ENCODE measurements around the gene DGKZ.

Gene DGKZ

DNA sequence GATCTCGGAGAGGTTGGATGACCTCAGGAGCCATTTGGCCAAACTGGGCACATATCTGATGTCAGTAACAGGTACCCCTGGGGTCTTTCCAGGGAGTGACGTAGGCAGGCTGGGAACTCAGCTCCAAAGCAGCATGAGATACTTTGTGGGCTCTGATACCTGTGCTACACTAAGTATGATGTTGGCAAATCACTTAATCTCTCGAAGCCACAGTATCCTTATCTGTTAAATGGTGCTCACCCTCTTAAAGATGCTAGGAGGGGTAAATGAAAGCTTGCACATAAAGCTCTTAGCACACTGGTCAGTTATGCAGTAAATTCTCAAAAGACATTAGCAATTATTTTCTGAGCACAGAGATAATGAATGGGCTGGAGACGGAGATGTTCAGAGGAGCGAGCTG lies 17.1 kb upstream of the DGKZ start:
- DNase-seq = no peak

DNA sequence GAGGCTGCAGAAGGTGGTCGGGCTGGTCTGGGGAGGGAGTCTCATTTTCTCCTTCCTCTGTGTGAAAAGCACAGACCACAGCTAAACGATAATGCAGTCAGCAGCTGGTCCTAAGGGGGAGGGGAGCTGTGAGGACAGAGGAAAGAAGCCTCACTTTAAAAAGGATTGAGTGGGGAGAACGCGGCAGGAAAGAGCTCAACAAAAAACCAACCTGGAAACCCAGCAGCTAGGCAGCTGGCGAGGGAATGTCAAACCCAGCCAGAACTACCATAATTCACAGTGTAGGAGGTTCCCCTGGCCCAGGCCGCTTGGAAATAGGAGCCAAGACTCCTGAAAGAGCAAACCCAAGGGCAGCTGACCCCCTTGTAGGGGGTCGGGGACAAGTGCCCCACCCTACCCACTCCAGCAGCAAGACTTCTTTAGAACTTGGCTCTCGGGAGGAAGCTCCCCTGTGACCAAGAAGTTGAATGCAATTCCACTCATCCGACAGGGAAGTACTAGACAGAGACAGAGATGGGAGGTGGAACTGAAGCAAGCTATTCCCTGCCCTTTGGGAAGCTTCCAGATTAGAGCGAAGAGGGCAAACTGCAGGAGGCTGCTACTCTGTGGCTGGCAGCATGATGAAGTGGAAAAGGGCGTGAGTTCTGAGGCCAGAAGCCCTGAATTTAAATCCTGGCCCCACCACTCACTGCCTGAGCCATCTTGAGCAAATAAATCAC lies 16.5 kb upstream of the DGKZ start:
- DNase-seq = no peak

DNA sequence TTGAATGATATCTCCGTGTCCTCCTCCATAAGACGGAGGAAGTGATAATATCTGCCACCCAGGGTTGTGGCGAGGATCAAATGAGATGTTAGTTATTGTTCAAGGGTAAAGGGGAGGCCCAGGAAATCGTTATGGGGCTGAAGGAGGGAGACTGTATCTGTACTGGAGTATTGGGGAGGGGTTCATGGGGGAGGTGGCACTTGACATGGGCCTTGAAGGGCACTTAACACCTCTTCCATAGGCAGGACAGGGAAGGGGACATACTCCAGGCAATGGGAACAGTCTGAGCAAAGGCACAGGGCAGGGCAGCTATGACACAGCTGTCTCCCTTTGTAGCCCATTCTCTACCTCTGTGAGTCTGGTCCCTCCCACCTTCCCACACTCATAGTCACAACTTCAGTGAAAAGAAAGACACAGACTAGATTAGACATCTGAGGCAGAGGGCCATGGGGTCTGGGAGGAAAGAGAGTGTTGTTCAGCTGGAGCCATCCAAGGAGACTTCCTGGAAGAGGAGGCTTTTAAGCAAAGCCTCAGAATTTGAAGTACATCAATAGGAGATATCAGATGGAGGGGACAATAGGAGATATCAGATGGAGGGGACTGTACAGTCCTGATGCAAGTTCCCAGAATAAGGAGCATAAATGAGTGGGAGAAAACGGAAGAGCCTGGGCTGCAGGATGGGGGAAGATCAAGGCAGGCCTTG lies 15.8 kb upstream of the DGKZ start:
- peak; percentile 26 for DNase-seq

DNA sequence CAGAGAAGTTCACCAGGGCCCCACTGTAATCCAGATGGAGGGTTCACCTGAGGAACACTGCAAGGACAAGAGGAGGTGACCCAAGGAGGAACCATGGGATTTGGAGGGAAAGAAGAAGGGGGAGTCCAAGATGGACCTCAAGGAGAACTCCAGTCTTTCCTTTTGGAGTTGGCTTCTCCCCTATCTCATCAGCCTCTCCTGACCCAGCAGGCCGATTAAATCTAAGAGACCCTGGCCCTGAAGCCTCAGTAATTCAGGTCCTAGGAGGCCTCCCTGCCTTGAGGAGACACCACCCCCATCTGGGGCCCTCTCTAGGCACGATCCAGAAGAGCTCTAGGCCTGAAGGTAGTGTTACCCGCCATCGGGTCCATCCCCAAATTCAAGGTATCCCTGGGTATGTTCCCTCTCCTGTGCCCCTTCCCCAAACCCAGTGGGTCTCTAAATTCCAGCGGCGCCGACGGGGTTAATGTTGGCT lies 15.1 kb upstream of the DGKZ start:
- no peak for DNase-seq

DNA sequence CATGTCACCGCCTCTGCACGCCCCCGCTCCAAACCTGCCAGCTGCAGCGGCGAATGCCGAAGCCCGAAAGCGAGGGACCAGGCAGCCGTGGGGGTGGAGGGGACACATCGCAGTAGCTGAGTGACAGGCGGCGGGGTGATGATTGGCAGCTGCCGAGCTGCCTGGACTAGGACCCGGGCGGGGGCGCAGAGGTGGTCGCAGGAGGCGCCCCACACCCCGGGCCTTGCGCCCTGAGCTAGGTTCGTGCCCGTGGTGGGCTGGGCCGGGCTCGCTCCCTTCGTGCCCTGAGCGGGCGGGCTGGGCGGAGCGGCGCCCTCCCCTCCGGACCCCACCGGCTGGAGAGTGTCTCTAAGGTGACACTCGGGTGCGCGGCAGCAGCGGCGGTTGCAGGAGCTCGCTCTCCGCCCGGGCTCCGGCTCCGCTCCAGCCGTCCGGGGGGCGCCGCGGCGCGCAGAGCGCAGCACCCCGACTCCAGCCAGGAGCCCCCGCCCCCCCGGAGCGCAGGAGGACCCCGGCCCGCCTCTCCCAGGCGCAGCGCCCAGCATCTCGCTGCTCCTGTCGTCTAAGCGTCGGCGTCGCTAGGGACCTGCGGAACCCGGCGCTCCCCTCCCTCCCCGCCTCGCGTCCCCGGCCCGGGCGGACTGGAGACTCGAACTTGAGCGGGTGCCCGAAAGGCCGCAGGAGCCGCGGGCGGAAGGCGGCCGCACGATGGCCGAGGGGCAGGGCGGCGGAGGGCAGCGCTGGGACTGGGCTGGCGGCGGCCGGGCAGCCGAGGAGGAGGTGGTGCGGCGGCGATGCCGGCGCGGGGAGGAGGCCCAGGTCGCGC lies 14.5 kb upstream of the DGKZ start:
- no peak for DNase-seq

DNA sequence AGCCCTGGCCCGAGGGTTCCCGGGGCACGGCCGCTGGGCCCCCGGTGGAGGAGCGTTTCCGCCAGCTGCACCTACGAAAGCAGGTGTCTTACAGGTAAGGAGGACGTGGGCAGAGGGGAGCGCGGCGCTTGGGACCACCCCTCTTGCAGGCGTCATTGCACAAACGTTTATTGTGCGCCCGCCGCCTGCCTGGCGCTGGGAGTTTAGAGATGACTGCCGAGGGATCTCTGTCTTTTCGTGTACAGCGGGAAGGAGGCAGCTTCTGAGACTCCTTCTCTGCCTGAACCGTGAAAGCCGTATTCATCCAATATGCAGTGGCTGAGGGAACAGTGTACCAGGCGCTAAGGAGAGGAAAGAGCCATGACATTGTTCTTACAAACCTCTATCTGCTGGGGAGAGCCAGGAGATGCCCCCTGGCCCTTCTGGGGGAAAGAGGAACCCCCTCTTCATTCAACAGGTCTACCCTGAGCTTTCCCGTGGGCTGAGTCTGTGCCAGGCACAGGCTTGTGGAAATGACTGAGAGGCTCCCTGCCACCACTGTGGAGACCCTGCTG lies 13.8 kb upstream of the DGKZ start:
- no peak for DNase-seq

DNA sequence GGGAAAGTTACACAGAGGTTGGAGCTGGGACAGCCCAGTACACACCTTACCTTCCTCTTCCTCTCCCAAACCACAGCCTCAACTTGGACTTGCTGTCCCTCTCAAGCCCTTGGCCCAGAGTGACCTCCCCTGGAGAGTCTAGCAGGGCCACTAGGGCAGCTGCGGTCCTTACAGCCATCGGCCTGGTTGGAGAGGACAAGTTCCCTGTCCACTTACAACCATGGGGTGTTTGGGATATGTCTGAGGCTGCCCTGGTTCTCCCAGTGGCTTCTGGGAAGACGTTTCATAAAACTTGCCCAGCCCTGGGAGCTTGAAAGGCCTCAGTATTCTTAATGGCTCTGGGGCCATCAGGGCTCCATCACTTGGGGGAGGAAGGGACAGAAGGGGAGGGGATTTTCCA lies 13.1 kb upstream of the DGKZ start:
- no peak for DNase-seq

DNA sequence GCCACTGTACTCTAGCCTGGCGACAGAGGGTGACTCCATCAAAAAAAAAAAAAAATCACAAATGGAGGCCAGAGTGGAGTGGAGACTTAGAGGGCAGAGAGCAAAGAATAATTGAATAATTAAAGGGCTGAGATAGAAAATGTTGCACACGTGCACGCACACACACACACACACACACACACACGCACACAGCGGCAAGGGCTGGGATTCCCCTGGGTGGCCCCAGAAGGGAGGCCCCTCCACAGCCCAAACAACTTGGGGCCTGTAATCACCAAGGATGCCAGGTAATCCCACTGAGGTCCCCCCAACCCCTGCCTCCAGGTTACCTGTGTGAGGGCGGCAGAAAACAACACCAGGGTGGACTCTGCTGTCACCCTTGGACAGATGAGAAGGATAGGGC lies 12.0 kb upstream of the DGKZ start:
- DNase-seq = no peak

DNA sequence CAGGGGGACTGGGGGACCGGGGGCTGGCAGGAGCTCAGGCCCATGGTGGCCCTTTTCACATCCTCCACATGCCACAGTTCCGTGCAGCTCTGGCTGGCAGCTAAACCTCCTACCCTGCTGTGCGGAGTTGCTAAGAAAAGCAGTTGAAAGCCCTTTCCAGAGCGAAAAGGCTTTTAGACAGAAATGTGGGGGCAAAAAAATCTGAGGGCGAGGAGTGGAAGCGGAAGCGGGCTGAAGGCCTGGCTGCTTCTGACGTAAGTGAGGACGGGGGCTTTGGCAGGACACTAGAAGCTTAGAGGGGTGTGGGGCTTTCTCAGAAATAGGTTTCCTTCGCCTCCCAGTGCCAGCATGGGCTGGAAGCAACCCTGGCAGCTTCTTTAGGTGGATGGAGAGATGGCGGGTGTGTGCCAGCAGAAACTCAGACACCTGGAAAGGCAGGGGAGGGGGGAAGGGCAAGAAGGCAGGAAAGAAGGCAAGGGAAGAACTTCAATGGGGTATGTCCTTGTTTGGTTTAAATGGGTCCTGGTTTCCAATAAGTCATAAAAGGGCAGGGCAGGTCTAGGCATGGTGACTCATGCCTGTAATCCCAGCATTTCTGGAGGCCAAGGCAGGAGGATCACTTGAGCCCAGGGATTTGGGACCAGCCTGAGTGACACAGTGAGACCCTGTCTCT lies 11.2 kb upstream of the DGKZ start:
- no peak for DNase-seq

DNA sequence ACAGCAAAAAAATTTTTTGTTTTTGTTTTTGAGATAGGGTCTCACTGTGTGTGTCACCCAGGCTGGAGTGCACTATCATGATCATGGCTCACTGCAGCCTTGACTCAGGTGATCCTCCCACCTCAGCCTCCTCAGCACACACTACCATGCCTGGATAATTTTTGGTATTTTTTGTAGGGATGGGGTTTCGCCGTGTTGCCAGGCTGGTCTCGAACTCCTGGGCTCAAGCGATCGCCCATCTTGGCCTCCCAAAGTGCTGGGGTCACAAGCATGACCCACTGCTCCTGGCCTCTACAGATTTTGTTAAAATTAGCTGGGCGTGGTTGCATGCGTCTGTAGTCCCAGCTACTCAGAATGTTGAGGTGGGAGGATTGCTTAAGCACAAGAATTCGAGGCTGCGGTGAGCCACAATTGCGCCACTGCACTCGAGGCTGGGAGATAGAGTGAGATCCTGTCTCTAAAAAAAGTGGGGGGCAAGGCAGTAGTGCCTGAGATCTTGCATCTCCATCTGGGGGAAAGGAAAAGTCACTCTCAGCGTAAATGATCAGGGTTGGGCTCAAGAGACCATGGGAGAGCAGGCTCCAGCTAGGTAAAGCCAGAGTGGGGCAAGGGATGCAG lies 10.6 kb upstream of the DGKZ start:
- DNase-seq = no peak

DNA sequence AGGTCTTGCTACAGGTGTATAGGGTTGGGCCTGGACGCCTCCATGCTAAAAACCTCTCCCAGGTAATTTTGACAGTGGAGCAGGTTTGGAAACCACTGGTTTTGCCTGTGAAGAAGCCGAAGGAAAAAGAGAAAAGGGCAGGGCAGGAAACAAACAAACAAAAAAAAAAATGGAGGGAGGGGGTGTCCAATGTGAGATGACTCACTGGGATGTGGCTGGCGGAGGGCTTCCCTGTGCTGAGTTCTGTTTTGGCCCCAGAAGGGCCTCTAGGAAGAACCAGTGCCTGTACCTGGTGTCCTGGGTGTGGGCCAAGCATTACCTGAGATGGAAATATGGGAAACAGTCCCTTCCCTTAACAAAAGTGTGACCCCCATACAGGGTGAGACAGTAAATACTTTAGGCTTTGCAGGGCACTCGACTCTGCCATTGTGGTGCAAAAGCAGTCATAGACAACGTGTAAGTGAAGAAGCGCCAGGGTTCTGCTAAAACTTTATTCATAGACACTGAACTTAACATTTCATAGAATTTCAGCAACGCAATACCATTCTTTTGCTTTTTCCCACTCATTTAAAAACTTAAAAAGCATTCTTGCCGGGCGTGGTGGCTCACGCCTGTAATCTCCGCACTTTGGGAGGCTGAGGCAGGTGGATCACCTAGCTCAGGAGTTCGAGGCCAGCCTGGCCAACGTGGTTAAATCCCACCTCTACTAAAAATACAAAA lies 9.5 kb upstream of the DGKZ start:
- DNase-seq = no peak

DNA sequence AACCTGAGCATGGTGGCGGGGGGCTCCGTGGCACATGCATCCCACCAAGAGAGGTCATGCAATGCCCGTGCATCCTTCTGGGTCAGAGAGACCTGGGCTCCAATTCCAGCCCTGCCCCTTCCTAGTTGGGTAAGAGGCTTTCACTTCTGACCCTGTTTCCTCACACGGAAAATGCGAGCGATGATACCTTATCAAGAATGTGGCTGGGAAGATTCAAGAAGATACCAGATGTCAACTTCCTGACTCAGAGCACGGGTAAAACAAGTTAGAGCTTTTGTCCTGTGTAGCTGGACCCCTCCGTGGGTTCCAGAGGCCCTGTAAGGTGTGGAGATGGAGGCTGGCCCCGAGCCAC lies 8.7 kb upstream of the DGKZ start:
- DNase-seq = no peak

DNA sequence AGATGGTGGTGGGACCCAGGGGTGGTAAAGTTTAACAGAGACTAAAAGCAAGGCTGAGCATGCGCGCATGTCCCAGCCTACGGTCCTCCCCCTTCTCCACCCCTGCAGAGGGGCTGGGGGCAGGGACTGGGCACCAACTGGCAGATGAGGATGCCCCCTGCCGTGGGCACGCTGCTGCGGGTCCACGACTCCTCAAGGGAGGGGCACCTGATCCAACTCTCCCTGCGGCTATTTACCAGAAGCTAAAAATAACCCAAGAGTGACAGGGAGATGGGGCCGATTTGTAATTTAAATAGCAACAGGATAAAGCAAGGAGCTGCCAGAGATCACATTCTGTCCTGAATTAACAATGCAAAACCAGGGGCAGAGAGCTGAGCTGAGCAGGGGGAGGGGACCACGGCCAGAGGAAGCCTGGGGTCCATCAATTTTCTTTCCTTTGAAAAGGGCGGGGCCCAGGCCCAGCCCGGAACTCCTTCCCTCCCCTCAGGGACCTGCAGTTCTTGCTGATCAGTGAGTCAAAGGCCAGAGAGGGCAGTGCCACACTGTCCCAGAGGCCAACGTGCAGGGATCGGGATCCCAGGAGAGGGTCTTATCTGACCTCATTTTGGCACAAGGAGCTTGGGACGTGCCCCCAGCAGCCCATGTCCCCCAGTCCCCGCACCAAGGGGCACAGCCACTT lies 8.1 kb upstream of the DGKZ start:
- no peak for DNase-seq

DNA sequence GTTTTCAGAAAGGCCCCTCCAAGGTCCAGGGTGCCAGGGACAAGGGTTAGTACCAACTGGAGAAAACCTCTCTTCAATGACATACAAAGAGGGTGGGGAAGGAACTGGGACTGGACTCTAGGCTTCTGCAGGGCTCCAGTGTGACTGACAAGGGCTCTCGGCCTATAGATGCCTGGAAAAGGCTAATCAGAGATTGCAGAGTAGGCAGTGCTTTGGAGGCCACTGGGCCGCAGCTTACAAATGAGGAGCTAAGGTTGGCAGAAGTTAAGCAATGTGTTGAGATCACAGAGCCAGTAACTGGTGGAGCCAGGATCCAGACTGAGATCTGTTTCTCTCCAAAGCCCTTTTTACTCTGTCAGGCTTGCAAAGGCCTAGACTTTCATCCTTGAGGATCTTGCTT lies 7.4 kb upstream of the DGKZ start:
- no peak for DNase-seq

DNA sequence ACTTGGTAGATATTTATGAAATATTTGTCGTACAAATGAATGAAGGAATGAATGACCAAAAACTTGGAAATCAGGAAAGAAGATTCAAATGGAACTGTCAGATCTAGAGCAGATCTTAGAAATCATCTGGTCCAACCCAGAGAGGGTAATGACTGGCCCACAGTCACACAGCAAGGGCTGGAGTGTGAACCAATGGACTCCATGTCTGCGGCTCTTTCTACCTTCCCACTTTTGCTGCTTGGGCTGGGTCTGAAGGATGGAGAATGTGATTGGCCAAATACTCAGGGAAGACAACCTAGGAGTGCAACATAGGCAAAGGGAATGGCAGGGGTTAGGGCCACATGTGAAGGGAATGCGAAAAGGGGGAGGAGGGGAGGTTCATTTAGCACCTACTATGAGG lies 5.8 kb upstream of the DGKZ start:
- no peak for DNase-seq

DNA sequence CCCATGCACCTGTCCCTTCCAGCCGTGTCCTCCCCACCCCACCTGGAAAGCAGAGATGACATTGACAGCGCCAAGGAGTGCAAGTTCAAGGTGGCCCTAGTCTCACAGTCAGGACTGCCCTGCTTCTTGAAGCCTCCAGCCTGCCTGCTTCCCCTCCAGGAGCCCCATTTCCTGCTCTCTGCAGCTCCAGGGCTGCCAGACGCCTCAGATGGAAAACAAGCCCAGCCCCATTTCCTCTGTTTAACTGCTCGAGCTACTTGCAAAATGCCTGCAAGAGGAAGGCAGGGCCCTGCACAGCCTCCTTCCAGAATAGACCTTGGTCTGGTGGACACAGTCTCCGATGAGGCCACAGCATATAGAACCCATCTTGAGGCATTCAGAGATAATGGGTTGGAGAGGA lies 5.0 kb upstream of the DGKZ start:
- DNase-seq = peak; percentile 30

DNA sequence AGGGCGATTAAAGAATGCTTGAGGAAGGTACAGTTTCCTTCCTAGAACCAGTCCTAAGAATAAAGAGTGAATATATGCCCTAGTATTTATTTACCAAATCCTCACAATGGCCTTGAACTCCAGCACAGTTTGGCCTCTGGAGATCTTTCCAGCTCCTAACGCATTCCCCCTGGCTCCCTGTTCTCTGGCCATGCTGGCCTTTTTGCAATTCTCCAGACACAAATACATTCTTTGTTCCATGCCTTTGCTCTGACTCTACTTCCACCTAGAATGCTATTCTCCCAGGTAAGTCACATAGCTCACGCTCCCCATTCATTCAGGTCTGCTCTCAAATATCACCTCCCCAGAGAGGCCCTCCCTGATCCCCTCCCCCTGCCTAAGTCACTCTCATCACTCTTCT lies 3.7 kb upstream of the DGKZ start:
- no peak for DNase-seq

DNA sequence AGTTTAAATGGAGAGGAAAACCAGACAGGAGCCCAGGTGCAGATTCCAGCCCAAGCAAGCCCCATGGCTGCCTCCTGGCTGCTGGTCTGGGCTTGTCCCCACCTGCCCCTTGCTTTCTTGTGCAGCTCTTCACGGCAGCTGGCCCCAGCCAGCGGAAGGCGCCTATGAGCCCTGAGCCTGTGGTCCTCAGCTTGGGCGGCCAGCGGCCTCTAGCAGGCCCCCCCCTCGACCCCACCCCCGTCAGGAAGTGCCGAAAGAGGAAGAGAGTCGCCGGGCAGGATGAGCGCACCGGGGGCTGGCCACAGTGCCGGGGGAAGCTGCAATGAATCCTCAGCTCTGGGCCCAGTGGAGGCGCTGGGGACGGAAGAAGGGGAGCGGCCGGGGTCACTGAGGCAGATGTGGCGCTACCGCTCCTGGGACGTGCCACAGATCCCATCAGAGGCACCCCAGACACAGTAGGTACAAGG lies 2.1 kb upstream of the DGKZ start:
- DNase-seq = no peak

DNA sequence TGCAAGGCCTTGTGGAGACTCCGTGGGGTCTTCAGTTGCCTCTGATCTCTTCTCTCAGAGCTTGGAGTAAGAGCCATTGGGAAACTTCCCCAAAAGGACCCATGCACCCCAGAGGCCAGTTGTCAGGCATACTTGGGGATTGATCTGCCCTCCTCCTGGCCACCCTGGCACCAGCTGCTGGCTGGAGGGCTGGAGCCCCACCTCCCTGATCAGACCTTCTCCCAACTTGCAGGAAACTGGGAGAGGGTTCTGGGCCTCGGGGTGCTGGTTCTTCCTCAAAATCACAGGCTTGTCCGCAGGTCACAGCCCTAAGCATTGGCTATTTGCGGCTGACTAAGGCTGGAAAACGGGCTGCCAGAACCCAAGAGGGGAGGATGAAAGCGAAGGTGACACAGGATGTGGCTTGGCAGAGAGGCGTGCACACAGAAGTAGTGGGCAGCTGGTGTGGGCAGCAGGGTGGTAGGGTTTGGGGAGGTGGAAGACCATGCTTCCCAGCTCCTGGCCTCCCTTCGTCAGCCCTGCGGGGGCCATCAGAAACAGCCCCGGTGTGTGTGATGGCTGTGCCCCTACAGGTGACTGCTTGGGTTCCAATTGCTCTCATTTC lies 1.3 kb upstream of the DGKZ start:
- peak; percentile 50 for DNase-seq

DNA sequence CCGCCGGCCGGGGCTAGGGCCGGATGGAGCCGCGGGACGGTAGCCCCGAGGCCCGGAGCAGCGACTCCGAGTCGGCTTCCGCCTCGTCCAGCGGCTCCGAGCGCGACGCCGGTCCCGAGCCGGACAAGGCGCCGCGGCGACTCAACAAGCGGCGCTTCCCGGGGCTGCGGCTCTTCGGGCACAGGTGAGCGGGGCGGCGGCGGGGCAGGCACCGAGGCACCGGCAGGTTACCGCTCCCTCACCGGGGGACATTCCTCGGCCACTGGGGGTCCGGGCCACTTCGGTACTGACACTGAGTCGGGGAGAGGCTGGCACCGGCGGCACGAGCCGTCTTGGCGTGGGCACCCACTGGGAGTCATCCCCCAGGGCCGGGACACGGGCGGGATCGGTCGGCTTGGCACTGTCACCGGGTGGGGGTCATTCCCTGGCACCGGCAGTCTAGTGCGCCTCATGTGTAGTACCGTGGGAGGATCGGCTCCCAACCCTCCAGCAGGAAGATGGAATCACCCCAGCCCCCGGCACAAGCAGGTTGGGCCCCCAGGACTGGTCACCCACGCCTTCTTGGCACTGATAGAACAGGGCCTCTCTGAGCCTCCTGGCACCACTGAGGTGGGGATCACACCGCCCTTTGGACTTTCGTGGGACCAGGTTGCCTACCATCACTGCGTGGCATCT lies 511 bp downstream of the DGKZ start:
- no peak for DNase-seq
